HG02973 (cell line): ENCODE results near the gene CABYR.

ENCODE experiments used
- ATAC-seq: cut with Tn5 transposase; IDR thresholded peaks from one replicate; pipeline ENCODE4 v1.9.1; 2021; ENCODE audit warnings: moderate library complexity; ENCODE audit not compliant: unreplicated experiment

CABYR gene, protein sequence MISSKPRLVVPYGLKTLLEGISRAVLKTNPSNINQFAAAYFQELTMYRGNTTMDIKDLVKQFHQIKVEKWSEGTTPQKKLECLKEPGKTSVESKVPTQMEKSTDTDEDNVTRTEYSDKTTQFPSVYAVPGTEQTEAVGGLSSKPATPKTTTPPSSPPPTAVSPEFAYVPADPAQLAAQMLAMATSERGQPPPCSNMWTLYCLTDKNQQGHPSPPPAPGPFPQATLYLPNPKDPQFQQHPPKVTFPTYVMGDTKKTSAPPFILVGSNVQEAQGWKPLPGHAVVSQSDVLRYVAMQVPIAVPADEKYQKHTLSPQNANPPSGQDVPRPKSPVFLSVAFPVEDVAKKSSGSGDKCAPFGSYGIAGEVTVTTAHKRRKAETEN

DNA sequence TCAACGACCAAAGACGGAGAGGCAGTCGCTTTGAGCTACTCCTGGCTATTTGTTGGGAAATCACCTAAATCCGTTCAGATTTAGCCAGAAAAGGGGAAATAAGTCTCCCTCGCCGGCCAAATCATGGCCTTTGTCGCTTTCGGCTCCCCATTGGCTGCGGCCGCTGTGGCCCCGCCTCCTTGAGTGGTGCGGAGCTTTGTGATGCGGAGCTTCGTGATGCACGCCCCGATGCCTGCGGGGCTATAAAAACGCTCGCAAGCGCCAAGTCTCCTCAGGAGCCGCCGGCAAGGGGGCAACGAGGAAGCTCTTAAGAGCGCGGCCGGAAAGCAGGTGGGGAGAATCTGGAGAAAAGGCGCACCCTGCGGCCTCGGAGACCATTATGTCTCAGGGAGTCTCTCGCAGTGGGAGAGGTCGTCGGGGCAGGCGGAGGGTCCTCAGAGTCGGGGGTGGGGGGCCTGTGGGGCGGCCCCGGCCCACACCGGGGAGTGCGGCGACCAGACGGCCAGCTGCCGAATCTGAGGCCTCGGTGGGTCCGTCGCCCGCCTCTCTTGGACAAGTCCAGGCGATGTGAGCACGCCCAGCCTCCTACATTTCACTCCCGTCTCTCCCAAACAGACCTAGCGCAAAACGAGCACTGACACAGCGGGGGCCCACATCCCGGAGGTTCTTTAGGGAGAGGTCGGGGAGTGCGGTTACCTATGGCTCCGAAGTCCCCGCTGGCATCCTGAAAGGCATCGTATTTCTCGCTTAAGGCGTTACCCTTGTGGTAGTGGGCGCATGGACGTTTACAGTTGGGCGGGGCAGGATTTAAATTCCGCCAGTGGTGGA, at the start of gene CABYR:
TSS of gene CABYR (plus strand) at position 274 of the 828 bp plus-strand sequence. CDS start 4,053 bp downstream, outside the sequence.
- peak; percentile 95 for ATAC-seq

DNA sequence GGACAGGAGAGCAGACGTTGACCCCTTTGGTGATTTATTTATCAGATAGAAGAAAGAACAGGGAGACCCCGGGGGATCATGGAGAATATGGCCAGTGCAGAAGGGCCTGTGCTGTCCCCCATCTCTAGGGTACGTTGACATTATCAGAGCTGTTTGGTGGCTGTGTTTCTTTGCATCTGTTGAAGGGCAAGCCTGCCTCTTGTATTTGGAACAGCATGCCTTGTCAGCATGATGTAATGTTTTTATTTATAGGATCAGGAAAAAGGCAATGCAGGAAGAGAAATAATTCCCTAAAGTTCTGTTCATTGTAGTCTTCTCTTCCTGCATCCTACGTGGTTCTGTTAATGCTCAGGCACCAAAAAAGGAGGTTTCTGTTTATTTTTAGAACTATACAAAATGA, 49.8 kb upstream of the CABYR start:
- ATAC-seq = no peak

DNA sequence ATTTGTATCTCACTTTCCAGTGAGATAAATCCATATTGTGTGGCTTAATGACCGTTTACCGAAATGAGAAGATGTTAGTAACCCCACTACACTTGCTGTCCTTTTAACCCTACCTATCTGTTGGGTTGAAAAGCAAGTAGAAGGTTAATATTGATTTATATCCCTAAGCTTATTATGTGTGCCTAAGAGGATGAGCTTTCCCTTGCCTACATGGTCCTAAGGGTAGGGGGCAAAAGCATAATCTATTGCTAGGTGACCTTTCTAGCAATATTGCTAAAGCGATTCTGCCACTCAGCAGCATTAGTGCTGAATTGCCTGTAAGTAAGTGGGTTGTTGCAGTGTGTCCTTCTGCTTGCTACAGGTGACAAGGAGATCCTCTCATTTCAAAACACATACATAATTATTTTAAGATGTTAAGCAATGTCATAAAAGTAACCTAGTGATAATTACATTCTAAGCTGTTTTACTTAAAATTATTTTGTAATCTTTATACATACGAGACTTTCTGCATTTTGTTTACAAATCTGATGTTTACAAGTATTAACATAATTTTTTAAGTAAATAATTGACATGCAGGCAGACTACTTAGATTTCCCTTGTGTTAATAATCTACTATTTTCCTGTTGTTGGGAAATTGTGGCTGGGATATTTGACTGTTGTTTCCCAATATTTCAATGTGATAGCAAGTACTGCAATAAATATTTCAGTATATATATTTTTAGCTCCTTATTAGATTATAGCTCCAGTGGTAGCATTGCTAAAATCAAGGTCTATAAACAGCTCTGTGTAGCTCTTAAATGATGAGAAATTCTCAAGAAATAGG, 49.1 kb upstream of the CABYR start:
- no peak for ATAC-seq

DNA sequence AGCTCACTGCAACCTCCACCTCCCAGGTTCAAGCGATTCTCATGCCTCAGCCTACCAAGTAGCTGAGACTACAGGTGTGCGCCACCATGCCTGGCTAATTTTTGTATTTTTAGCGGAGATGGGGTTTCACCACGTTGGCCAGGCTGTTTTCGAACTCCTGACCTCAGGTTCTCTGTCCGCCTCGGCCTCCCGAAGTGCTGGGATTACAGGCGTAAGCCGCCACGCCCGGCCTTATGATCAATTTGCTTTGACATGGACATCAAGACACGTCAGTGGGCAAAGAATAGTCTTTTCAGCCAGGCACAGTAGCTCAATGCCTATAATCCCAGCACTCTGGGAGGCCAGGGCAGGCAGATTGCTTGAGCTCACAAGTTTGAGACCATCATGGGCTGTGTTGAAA, 48.0 kb upstream of the CABYR start:
- ATAC-seq = no peak

DNA sequence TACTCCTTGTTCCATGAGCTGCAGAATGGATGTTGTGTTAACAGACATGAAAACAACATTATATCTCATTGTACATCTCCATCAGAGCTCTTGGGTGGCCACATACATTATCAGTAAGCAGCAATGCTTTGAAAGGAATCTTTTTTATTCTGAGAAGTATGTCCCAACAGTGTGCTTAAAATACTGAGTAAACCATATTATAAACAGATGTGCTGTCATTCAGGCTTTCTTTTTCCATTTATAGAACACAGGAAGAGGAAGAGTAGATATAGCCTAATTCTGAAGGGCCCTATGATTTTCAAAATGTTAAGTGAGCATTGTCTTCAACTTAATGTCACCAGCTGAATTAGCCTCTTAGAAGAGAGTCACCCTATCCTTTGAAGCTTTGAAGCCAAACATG, 44.3 kb upstream of the CABYR start:
- ATAC-seq = no peak

DNA sequence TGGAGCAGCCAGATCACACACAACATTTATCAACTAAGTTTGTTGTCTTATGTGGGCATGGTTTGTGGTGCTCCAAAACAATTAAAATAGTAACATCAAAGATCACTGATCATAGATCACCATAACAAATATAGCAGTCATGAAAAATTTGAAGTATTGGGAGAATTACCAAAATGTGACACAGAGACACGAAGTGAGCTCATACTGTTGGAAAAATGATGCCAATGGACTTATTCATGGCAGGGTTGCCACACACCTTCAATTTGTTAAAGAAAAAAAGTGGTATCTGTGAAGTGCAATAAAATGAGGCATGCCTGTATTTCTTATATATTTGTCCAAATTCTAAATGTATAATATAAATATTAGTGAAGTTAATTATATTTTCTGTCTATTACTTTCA, 42.9 kb upstream of the CABYR start:
- ATAC-seq = no peak

DNA sequence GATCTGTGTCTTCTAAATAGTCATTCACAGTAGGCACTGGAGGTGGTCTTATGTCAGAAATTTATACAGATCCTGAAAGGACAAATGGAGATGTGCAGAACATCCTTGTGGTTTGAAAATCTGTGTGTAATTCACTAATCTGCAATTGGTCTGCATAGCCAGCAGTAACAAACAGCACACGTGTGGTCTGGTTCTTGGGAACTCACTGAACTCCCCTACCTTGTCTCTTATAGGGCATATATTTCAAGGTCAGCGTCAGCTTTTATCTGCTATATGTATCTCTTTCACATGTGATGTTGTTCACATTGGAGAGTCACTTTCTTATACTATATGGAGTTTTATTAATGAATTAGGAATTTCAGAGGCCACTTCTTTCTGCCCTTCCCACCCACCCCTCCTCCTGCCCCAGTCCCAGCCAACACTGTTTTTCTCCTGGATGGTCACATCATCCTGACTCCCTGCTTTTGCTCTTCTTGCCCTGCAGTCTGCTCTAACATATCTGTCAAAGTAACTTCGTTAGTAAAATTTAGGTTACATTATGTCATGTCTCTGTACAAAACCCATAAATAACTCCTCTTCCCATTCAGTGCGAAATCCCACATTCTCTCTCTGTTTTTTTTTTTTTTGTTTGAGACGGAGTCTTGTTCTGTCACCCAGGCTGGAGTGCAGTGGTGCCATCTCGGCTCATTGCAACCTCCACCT, 35.4 kb upstream of the CABYR start:
- no peak for ATAC-seq

DNA sequence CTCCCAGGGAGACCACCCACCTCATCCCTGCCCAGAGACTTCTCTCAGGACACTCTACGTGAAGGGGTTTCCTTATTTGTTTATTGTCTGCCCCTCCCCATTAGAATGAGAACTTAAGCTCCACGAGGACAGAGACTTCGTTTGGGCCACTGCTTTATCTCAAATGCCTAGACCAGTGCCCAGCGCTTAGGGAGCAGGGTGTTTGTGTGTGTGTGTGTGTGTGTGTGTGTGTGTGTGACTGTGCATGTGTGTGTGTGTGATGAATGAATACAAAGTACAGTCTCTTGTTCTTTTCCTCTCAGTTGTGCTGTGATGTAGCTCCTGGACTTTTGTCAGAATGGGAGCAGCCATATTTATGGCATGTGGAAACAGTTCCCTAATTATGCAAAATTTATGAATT, 34.4 kb upstream of the CABYR start:
- no peak for ATAC-seq

DNA sequence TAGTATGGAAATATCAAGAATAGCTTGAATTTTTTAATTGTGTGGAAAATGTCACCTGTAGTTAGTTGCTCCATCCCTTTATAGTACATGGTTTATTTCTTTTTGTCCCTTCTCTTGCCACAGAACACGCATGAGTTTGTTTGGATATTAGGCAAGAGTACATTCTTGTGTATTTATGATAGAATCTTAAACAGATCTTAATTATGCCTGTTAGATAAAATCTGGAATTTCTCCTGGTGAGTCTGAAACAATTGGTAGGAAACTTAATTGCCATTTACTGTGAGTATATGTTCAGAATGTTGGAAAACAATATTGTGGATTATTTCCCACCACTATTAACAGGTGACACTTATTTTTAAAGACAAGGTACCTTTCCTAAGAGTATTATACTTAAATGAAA, 30.2 kb upstream of the CABYR start:
- ATAC-seq = no peak

DNA sequence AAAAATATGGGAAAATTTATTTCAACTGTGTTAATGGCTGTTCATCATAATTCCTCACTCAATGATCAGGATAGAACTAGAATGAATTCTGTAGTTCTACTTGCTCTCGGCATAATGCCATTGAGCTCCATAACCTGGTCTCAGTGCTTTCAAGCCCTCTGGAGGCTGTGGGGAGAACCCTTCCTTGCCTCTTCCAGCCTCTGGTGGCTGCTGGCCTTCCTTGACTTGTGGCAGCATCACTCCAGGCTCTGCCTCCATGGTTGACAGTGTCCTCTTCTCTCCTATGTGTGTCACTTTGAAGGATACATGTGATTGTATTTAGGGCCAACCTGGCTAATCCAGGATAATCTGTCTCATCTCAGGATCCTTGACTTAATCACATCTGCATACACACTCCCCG, 26.9 kb upstream of the CABYR start:
- no peak for ATAC-seq

DNA sequence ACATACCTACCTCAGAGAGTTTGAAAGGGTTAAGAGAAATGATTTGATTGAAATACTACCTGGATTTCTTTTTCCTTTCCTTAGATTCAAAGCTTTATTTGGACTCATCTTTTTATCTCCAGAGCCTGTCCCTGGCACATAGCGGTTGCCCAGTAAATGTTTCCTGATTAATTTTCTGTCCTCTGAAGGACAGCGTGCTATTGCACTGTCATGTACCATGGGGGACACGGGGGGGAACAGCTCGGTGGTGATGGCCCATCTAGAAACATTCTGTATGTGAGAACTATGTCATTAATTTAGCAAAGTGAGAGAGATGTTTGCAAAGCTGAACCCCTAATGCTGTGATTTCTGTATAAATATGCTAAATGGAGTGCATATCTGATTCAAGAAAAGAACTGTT, 26.4 kb upstream of the CABYR start:
- ATAC-seq = no peak

DNA sequence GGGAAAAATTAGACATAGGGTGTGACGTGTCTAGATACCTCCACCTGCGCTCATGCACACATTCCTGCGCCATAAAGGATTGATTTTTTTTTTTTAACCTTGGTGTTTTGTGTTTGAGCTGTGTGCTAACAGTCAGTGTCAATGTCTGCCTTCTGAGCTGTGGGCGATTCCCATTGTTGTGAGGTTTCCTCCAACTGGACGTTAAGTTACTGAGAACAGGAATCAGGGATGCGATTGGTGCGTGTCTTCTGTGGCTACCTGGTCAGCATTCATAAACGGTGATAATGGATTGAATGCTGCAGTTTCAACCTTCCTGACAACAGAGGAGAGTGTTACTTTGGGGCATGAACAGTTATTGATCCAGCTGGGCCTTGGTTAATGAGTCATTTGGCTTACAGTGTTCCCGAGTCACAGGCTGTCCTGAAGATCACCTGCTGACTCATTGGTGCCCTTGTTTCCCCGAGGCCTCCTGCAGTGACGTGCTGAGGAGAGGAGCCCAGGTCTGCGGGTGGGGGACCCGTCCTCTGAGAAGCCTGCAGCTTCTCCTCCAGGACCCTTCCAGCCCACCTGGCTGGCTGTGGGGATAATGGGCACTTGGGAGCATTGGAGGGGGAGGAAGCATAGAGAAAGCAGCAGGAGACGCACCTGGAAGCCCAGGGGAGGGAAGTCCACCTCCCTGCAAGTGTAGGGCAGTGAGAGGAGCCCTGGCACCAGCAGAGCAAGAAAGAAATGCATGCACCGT, 25.8 kb upstream of the CABYR start:
- no peak for ATAC-seq

DNA sequence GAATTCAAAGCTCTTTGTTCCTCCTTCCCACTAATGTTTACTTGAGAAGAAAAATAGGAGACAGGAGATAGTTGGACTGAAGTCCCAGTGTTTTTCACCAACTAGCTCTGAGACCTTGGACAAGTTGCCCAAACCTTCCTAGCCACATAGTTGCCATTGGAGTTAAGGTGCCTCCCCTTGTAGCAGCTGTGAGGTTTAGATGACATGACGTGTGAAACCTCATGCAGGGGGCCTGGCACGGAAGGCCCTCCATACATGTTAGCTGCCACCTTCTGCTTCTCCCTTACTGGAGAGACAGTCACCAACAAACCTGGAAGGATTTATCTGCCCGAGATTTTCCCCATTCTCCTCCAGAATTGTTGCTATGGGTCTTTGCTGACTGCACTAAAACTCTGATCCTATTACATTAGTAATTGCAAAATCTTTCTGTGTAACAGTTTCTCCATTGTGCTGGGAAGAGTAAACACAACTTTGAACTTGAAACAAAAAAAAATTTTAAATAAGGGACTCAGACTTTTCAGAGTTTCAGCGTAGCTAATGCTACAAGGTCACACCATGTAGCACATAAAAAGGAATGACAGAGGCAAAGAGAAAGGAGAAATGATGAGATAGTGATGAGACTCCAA, 23.8 kb upstream of the CABYR start:
- no peak for ATAC-seq

DNA sequence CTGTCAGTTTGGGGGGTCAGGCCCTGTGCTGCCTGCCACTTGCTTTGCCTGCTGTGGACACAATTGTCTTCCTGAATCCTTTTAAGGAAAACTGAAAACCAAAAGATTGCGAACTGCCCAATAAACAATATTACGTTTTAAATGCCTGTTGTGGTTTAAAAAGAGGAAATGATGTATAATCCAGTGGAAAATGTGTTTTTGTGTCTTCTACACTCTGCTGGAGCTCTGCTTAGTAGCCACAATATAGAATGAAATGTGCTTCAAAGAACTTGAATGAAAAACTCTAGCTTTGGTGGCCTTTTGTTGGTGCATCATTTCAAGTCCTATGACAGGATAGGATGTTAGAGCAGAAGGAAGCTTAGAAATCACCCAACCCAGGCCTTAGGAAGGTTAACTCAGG, 23.2 kb upstream of the CABYR start:
- no peak for ATAC-seq

DNA sequence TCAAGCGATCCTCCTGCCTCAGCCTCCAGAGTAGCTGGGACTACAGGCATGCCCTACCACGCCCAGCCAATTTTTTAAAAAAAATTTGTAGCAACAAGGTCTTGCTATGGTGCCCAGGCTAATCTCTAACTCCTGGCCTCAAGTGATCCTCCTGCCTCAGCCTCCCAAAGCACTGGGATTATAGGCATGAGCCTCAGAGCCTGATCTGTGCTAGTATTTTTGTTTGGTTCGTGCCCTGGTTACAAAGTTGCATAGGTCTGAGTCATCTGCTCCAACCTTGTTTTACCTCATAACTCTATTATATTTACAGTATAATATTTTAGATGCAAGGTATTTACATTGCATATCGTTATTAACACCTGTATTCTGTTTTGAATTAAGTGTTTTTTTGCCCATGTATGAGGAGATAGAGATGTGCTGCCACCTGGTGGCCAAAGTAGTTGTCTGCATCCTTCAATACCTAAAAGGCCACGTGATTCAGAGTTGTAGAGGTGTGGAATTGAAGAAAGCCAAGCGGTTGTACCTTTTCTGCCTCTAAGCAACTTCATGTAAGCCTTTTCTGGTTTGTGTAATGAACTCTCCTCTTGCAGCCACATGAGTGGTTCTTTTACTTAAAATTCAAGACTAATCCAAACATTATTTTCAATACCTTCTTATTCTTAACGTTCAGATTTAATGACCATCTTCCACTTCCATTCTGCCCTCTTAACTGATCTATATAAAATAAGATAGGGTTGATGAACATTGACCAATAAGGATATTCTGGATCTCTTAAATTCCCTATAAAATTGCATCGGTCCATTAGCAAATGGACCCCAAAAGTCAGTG, 19.9 kb upstream of the CABYR start:
- peak; percentile 66 for ATAC-seq

DNA sequence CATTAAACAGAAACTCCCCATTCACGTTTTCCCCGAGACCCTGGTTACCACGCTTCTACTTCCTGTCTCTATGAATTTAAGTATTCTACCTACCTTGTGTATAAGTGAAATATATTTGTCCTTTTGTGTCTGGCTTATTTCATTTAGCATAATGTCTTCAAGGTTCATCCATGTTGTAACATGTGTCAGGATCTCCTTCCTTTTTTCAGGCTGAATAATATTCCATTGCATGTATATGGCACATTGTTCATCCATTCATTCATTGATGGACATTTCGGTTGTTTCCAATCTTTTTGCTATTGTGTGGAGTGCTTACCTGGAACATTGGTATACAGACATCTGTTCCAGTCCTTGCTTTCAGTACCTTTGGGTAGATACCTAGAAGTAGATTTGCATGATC, 18.2 kb upstream of the CABYR start:
- no peak for ATAC-seq

DNA sequence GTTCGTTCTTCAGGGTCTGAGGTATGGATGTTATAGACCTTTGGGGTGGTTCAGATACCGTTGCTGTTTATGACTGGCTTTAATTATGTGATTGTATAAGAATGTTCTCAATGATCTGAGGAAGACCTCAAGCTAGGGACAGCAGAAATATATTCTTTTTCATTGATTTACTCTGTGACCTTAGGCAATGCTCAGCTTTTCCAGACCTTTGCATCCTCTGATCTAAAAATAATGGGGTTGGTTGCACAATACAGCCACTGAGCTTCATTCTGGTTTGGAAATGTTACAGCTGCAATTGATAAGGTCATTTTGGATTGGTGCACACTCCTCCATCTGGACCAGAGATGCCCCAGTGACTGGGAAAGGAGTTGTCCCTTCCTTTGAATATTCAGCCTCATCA, 17.2 kb upstream of the CABYR start:
- no peak for ATAC-seq

DNA sequence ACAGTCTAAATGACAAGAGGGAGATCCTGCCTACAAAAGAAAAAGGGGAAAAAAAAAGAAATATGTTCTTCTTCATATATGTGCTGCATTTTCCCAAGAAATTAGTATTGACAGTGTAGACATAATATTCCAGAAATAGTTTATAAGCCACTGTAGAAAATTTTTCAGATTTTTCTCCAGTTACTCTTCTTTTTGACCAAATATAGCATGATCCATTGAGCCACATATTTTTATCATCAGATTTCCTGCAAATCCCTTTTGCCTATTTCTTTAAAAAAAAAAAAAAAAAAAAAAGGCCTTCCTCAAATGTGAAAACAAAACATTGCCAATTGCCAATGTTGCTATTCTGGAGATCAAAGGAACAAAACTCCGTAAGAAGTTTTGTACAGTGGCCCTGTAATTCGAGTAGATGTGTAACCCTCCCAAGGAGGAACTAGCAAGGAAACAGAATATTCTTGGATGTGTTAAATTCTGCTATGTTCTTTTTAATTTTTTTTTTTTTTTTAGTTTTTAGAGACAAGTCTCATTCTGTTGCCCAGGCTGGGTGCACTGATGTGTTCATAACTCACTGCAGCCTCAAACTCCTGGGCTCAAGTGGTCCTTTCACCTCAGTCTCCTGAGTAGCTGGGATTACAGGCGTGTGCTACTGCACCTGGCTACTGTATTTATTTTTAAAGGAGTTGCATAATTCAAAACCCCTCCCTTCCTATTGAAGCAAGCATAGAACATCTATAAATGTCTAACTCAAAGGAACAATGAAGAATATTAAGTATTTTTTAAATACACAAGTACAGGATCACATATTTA, 12.5 kb upstream of the CABYR start:
- no peak for ATAC-seq
